ENCODE measurements around the gene ADAM19.

ADAM19 gene

DNA sequence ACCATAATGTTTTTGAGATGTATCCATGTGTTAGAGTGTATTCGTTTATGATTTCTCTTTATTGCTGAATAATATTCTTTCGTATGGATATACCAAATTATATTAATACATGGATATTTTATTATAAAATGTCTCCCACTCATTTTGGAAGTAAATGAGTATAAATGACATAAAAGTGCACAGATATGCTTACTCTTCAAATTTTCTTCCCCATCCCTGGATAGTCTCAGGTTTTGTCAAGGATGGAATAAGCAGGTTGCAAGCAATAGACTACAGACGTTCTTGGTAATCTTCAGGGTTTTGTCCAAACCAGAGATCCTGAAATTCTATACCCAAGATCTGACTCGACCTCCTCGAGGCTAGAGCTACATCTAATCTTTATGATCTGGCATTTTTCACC is 64.9 kb downstream of the ADAM19 start:
- Histone ChIP-seq H3K36me3 (ENCODE audit: insufficient read depth, low read length) (no peaks in the 10 kb centered on the region), H2AFZ (ENCODE audit: low read length, unreplicated experiment) (no peak overlapping the region), H3K4me1 (ENCODE audit: control insufficient read depth, insufficient read depth, low read length, unreplicated experiment) (peaks cover 38% of the 10 kb centered on the region), H3K79me2 (ENCODE audit: control insufficient read depth, insufficient read depth, low read length, unreplicated experiment) (no peaks in the 10 kb centered on the region), H3K27me3 (ENCODE audit: insufficient read depth, low read length) (no peaks in the 10 kb centered on the region), H3K27ac (ENCODE audit: low read depth, low read length) (peak overlapping the region; percentile 75; the same call in 1 of the 2 replicates), H3K4me3 (ENCODE audit: low read depth, low read length) (no peak overlapping the region)

DNA sequence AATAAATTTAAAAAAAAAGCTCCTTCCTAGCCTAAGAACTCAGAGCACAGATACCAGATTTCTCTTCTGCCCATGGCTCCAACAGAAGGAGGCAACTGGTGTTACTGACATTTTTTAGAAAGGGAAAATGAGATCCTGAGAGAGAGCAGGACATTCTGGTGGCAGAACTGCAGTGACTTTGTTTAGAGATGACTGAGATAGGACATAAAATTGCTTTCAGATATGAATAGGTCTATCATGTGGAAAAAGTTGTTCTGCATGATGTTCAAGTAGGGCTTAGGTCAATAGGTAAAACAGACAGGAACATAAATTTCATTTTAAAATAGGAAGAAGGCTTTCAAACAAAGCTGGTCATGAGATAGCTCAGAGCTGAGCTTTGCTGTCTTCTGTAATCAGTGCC is 66.0 kb downstream of the ADAM19 start:
- Histone ChIP-seq H3K27me3 (ENCODE audit: insufficient read depth, low read length) (no peaks in the 10 kb centered on the region), H3K4me3 (ENCODE audit: low read depth, low read length) (no peak overlapping the region), H3K4me1 (ENCODE audit: control insufficient read depth, insufficient read depth, low read length, unreplicated experiment) (peaks cover 33% of the 10 kb centered on the region), H3K27ac (ENCODE audit: low read depth, low read length) (no peak overlapping the region), H3K36me3 (ENCODE audit: insufficient read depth, low read length) (no peaks in the 10 kb centered on the region), H2AFZ (ENCODE audit: low read length, unreplicated experiment) (no peak overlapping the region), H3K79me2 (ENCODE audit: control insufficient read depth, insufficient read depth, low read length, unreplicated experiment) (no peaks in the 10 kb centered on the region)

DNA sequence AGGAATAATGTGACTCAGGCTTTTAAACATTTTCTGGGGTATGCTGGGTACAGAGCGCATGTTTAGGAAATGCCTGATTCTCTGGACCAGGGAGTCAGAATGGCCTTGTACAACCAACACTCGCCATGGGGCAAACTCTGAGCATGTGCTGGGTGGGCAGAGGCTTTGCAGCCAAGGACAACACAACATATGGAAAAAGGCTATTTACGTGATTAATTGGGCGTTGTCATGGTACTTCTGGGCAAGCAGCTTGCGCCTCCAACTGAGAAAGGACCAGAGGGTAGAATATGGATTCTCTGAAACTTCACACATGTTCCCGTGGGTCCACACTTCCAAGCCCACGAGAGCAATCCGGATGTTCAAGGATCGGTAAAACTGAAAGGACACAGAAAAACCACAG is 66.5 kb downstream of the ADAM19 start:
- H3K4me1 ChIP-seq (ENCODE audit: control insufficient read depth, insufficient read depth, low read length, unreplicated experiment), result peaks cover 33% of the 10 kb centered on the region
- H2AFZ ChIP-seq (ENCODE audit: low read length, unreplicated experiment), result no peak overlapping the region
- H3K27me3 ChIP-seq (ENCODE audit: insufficient read depth, low read length), result no peaks in the 10 kb centered on the region
- no peak overlapping the region for H3K27ac ChIP-seq (ENCODE audit: low read depth, low read length)
- H3K4me3 ChIP-seq (ENCODE audit: low read depth, low read length), result no peak overlapping the region
- no peaks in the 10 kb centered on the region for H3K79me2 ChIP-seq (ENCODE audit: control insufficient read depth, insufficient read depth, low read length, unreplicated experiment)
- H3K36me3 ChIP-seq (ENCODE audit: insufficient read depth, low read length), result no peaks in the 10 kb centered on the region

DNA sequence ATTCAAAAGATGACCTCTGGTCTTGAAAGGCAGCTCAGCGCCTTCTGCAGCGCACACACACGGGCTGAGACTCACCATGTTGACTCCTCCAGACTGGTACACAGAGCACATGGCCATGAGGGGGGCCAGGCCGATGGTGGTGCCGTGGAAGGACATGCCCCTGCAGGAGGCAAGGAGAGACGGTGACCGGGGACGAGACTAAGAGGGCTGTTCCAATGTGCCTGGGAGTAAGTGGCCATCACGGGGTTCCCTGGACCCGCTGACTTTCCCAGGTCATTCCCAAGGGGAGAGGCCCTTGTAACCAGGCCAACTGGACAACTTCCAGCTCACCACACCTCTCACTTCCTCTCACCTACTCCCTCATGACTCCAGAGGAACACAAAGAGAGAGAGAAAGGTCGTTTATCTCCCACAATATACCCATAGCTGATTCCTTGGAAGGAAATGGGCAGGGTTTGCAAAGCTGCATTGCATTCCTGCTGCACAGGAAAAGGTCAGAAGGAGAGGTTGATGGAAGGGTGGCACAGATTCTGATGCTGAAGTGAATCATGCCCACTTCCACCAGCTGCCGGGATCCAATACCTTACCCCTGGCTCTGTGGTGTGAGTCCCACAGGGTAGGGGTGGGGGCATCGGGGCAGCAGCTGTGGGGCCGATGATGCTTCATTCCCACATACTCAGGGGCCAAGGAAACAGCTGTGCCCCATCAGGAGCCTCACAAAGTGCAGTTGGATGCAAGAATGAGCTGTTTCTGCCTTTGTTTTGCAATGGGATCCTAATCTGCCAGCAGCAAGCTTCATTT is 68.4 kb downstream of the ADAM19 start:
- Histone ChIP-seq H2AFZ (ENCODE audit: low read length, unreplicated experiment) (no peak overlapping the region), H3K27ac (ENCODE audit: low read depth, low read length) (no peak overlapping the region), H3K4me3 (ENCODE audit: low read depth, low read length) (no peak overlapping the region), H3K27me3 (ENCODE audit: insufficient read depth, low read length) (no peaks in the 10 kb centered on the region), H3K36me3 (ENCODE audit: insufficient read depth, low read length) (no peaks in the 10 kb centered on the region), H3K79me2 (ENCODE audit: control insufficient read depth, insufficient read depth, low read length, unreplicated experiment) (no peaks in the 10 kb centered on the region), H3K4me1 (ENCODE audit: control insufficient read depth, insufficient read depth, low read length, unreplicated experiment) (peaks cover 24% of the 10 kb centered on the region)

DNA sequence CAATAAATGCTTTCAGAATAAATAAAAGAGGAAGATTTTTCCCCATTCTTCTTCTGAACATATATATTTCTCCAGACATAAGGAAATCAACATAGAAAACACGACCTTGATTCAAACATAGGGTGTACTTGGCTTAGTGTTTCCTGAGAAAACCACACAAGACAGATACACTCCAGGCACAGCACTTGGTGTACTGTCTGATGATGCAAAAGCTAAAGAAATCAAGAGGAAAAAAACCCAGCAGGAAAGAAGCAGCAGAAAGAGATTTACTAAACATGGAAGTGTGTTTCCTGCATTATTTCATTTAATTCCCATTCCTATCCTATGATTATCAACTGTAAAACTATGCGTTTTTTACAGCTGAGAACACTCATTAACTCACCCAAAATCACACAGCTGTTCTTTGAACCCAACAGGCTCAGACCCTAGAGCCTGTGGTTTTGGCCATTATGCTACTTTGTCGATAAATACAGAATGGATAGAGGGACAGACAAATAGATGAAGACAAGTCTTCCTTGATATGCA is 69.4 kb downstream of the ADAM19 start:
- Histone ChIP-seq H3K4me3 (ENCODE audit: low read depth, low read length) (no peak overlapping the region), H3K27ac (ENCODE audit: low read depth, low read length) (no peak overlapping the region), H3K4me1 (ENCODE audit: control insufficient read depth, insufficient read depth, low read length, unreplicated experiment) (peaks cover 16% of the 10 kb centered on the region), H3K36me3 (ENCODE audit: insufficient read depth, low read length) (no peaks in the 10 kb centered on the region), H2AFZ (ENCODE audit: low read length, unreplicated experiment) (no peak overlapping the region), H3K79me2 (ENCODE audit: control insufficient read depth, insufficient read depth, low read length, unreplicated experiment) (no peaks in the 10 kb centered on the region), H3K27me3 (ENCODE audit: insufficient read depth, low read length) (no peaks in the 10 kb centered on the region)

DNA sequence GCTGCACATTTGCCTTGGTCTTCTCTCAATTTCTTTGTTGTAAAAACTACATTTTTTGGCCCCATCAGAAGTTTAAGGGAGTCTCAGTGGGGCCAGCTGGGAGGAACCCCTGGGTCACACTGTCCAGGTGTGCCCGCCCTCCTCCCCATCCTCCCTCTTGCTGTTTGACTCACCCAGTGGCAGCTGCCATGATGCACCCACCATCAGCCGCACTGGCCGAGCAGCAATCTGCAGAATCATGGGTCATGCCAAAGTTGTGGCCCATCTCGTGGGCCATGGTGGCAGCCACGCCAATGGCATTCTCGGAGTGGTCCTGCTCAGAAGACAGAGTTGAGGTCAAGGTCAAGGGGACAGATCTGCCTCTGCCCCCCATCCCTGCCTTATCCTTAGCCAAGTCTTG is 70.1 kb downstream of the ADAM19 start:
- H2AFZ ChIP-seq (ENCODE audit: low read length, unreplicated experiment), result no peak overlapping the region
- H3K4me1 ChIP-seq (ENCODE audit: control insufficient read depth, insufficient read depth, low read length, unreplicated experiment), result peaks cover 11% of the 10 kb centered on the region
- H3K36me3 ChIP-seq (ENCODE audit: insufficient read depth, low read length), result no peaks in the 10 kb centered on the region
- H3K79me2 ChIP-seq (ENCODE audit: control insufficient read depth, insufficient read depth, low read length, unreplicated experiment), result no peaks in the 10 kb centered on the region
- H3K4me3 ChIP-seq (ENCODE audit: low read depth, low read length), result no peak overlapping the region
- no peak overlapping the region for H3K27ac ChIP-seq (ENCODE audit: low read depth, low read length)
- no peaks in the 10 kb centered on the region for H3K27me3 ChIP-seq (ENCODE audit: insufficient read depth, low read length)

DNA sequence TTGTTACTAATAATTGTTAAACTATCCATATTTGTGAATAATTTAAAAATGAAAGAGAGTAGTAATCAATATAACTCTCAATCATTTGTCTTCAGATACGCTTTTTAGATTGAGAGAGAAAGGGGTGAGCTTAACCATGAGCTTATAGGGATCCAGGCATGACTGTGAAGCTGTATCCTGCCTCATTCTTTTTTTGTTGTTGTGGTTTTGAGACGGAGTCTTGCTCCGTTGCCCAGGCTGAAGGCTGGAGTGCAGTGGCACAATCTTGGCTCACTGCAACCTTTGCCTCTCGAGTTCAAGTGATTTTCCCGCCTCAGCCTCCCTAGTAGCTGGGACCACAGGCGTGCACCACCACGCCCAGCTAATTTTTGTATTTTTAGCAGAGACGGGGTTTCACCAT is 71.5 kb downstream of the ADAM19 start:
- Histone ChIP-seq H3K27me3 (ENCODE audit: insufficient read depth, low read length) (no peaks in the 10 kb centered on the region), H3K79me2 (ENCODE audit: control insufficient read depth, insufficient read depth, low read length, unreplicated experiment) (no peaks in the 10 kb centered on the region), H3K27ac (ENCODE audit: low read depth, low read length) (no peak overlapping the region), H3K36me3 (ENCODE audit: insufficient read depth, low read length) (no peaks in the 10 kb centered on the region), H3K4me1 (ENCODE audit: control insufficient read depth, insufficient read depth, low read length, unreplicated experiment) (peaks cover 11% of the 10 kb centered on the region), H3K4me3 (ENCODE audit: low read depth, low read length) (no peak overlapping the region), H2AFZ (ENCODE audit: low read length, unreplicated experiment) (no peak overlapping the region)

DNA sequence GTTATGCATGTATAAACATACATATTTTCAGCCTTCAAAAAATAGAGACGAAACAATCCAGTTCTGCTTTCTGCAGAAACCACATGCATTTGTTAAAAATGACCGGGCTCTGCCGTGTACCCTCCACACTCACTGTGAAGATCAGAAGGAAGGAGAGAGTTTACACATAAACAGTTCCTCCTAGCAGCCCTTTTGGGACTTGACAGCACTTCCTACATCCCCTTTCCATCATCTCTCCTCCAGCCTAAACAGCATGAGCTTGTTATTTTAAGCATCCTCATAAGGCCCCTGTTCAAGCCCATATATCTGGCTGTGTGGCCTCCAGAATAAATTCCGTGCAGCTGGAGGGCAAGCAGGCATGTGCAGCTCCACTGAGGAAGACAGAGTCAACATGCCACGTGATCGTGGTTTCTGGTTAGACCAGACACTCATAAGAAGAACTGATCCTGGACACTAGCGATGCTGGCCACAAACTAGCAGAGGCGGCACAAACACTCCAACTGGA is 73.4 kb downstream of the ADAM19 start:
- peaks cover 4% of the 10 kb centered on the region for H3K4me1 ChIP-seq (ENCODE audit: control insufficient read depth, insufficient read depth, low read length, unreplicated experiment)
- no peaks in the 10 kb centered on the region for H3K36me3 ChIP-seq (ENCODE audit: insufficient read depth, low read length)
- H3K27me3 ChIP-seq (ENCODE audit: insufficient read depth, low read length), result no peaks in the 10 kb centered on the region
- no peak overlapping the region for H2AFZ ChIP-seq (ENCODE audit: low read length, unreplicated experiment)
- no peaks in the 10 kb centered on the region for H3K79me2 ChIP-seq (ENCODE audit: control insufficient read depth, insufficient read depth, low read length, unreplicated experiment)
- H3K27ac ChIP-seq (ENCODE audit: low read depth, low read length), result no peak overlapping the region
- H3K4me3 ChIP-seq (ENCODE audit: low read depth, low read length), result no peak overlapping the region

DNA sequence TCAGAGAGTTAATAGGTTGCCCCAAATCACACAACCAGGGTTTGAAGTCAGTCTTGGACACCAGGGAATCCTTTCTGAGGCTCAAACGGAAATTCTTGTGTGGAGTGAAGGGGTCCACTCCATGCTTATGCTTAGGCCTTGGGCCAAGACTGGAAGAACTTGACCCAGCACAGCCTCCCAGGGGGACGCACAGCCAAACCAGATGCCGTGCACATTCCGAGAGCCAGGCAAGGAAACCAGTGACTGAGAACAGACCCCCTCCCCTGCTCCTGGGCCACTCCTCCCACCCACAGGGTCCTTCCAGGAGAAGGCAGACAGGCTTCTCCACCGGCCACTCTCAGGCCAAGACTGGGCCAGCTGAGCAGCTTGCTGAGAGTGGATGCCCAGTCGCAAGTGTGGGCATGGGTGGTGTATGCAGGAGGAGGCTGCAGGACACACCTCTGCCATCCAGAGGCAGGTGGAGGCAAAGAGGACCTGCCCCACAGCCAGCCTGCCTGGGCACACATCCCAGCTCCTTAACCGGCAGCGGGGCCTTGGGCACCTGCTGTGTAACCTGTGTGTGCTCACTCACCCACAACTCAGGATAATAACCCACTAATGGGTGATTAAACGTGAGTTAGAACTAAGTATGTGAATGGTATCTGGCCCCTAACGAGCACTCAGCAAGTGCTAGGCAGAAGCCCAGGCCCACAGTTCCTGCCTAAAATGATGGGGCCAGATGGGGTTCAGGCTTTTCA is 77.5 kb downstream of the ADAM19 start:
- no peak overlapping the region for H2AFZ ChIP-seq (ENCODE audit: low read length, unreplicated experiment)
- no peaks in the 10 kb centered on the region for H3K79me2 ChIP-seq (ENCODE audit: control insufficient read depth, insufficient read depth, low read length, unreplicated experiment)
- H3K36me3 ChIP-seq (ENCODE audit: insufficient read depth, low read length), result no peaks in the 10 kb centered on the region
- H3K27ac ChIP-seq (ENCODE audit: low read depth, low read length), result no peak overlapping the region
- no peaks in the 10 kb centered on the region for H3K4me1 ChIP-seq (ENCODE audit: control insufficient read depth, insufficient read depth, low read length, unreplicated experiment)
- no peaks in the 10 kb centered on the region for H3K27me3 ChIP-seq (ENCODE audit: insufficient read depth, low read length)
- no peak overlapping the region for H3K4me3 ChIP-seq (ENCODE audit: low read depth, low read length)

DNA sequence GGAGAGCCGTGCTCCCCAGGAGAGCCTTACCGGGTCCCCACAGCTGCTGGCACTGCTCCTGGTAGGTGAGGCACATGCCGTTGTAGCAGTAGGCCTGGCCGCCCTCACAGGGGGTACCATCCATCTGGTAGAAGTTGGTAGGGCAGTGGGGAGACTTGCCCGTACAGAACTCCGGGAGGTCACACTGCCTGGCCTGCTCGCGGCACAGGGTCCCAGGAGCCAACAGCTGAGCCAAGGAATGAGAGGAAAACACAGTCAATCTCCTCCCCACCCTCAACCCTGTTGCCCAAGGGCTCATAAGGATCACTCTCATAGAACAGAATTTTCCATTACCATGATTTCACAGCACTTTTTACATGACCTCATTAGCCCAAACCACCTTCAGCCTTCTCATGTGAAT is 78.7 kb downstream of the ADAM19 start:
- Histone ChIP-seq H2AFZ (ENCODE audit: low read length, unreplicated experiment) (no peak overlapping the region), H3K27ac (ENCODE audit: low read depth, low read length) (no peak overlapping the region), H3K36me3 (ENCODE audit: insufficient read depth, low read length) (no peaks in the 10 kb centered on the region), H3K4me3 (ENCODE audit: low read depth, low read length) (no peak overlapping the region), H3K79me2 (ENCODE audit: control insufficient read depth, insufficient read depth, low read length, unreplicated experiment) (no peaks in the 10 kb centered on the region), H3K4me1 (ENCODE audit: control insufficient read depth, insufficient read depth, low read length, unreplicated experiment) (no peaks in the 10 kb centered on the region), H3K27me3 (ENCODE audit: insufficient read depth, low read length) (no peaks in the 10 kb centered on the region)

Measured in ACC112 (cell line).